Retina (tissue), 1 donor: ENCODE results near the gene DIPK1C.

Source experiments
- DNase-seq: peaks from one replicate; pipeline ENCODE4 v3.0.0-alpha.2; 2016

DIPK1C gene

DNA sequence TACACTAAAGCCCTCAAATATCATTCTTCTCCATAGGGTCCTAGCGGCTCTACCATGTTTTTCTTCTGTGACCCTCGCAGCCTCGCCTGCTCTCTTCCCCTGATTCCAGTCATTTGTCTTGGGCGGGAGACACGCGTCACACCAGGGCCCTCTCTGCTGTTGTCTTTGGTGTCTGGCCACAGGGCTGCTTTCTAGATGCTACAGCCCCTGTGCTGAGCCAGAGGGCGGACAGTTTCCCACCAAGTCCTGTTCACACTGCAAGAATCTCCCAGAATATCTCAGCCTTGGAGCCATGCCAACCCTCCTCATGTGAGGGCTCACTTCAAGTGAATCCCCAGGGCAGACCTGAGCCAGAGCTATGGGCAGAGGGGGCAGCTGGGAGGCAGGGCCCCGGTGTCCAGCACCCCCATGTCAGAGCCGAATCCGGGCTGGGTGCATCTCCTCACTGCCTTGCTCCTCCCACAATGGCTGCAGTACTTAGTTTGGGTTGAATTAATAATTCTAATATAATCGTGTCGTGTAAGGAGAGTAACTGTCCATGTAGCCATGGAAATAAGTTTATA, 42.1 kb downstream of the DIPK1C start:
- DNase-seq: no peak

- no peak for DNase-seq
Observed at GRCh38 chr18:74413836-74414235, 43.3 kb downstream of the DIPK1C start.

GRCh38 chr18:74412116-74412880, 44.8 kb downstream of the DIPK1C start:
- DNase-seq: peak; percentile 89

DNA sequence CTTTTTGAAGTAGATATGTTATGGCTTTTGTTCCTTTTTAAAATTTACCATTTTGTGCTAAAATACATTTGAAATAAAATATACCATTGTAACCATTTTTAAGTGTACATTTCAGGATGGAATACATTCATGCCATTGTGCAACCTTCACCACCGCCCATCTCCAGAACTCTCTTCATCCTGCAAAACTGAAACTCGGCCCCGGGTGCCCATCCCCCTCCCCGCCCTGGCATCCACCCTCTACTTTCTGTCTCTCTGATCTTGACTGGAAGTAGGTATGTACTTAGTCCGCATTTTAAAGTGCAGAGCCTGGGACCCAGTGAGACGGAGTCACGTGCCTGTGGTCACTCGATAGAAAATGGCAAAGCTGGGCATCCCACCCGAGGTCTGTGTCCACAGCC, 45.6 kb downstream of the DIPK1C start:
- DNase-seq: no peak

- DNase-seq: no peak
Observed at GRCh38 chr18:74410441-74410992, 46.6 kb downstream of the DIPK1C start.

DNA sequence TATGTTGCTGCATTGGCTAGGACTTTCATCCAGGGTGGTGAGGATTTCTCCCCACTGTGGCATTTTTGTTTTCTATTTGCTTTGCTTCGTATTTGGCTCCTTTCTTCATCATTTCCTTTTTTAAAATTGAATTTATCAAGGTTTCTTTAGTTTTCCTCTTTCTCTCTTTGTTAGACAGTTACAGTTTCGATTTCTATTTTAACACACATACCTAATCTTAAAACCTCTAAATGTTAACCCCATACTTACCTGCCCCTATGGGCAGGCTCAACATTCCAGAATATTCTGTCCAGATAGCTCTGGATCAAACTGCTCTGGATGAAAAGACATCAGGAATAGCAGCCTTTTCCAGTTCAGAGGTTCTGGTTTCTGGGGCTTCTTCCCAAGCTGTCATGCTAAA, 49.2 kb downstream of the DIPK1C start:
- no peak for DNase-seq

- no peak for DNase-seq
Observed at GRCh38 chr18:74402806-74403433, 54.2 kb downstream of the DIPK1C start.

DNA sequence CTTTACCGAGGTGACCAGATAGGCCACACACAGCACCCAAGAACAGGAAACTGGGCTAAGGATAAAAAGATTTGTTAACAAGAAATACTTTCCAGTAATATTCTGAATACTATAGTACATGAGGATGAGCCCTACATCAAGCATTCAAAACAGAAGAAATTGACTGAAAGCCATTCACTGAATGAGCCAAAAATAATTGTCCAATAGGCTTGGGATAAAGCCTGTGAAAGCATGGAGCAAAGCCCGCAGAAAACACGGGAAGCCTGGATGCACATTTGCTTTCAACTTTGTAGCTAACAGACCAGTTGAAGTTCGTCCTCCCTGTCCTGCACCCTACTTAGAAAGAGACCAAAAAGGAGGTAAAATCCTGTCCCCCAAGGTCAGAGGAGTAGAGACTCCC, 56.3 kb downstream of the DIPK1C start:
- DNase-seq: no peak

- DNase-seq: no peak
Observed at GRCh38 chr18:74399091-74399887, 57.8 kb downstream of the DIPK1C start.

DNA sequence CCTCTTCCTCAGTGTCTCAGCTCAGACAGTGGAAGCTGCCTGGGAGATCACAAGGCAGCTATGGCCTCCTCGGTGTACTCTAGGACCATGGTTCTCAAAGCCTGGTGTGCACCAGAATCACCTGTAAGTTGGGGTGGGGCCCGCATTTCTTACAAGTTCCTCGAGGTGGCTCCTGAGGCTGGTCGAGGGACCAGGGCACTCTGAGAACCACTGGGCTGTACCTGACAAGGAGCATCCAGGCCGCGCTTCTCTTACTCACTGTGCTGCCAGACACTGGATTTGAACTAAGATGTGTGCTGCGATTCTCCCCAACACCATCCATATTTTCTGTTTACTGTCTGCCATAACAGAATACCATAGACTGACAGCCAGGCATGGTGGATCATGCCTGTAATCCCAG, 59.5 kb downstream of the DIPK1C start:
- no peak for DNase-seq

DNA sequence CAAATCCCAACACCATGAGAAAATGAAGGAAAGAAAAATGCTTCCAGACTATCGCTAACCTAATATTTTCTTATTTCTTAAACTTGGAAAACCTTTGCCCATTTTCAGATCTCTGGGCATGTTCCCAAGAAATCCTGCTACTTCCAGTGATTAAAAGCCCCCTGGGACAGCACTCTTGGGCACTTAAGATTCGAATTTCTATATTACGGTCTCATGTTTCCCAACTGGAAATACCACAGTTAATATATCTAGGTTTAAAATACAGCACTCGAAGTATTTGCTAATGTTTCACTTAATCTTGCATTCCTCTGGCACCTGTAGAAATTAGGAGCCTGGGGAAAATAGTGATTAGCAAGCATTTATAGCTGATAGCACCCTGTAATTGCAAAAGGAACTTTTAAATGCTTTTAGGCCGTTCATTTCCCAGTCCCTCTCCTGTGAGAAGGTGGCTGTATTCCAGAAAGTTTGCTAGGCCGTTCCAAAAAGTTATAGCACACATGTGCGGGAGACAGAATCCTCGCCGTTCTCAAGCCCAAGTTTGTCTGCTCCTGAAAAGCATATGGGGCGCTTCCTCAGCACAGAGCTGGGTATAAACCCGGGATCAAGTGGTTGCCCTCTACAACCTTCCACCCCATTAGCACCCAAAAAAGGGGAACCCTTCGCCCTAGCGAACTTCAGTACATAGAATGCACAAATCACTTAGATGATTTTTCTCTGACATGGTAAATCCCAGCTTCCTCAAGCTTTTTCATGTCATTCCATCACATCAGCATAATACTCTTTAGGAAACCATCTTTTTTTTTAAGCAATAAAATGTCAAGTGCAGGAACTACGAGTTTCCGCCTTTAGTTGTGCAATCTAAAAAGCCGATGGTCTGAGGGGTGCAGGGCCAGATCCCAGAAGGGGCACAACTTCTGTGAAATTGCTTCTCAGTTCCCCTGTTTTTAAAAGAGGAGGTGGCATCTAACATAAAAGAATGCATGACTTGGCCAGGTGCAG, 60.6 kb downstream of the DIPK1C start:
- no peak for DNase-seq

- DNase-seq: peak; percentile 60
Observed at GRCh38 chr18:74395648-74396154, 61.4 kb downstream of the DIPK1C start.

DNA sequence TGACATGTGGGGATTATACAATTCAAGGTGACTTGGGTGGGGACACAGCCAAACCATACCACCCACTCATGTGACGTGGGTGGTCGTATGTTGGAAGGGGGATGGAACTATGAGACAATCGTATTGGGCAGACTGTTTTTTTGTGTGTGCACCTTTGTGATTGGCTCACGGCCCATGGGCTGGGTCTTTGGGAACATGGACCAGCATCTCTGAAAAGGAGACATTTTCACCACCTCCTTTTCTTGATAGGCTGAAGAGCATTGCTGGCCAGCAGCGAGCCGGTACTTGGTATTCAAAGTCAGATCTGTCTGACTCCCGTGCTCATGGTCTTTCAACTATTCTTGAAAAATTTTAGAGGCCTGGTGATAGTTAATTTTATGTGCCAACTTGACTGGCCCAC, 62.1 kb downstream of the DIPK1C start:
- no peak for DNase-seq

- DNase-seq: no peak
Observed at GRCh38 chr18:74392323-74392722, 64.8 kb downstream of the DIPK1C start.

DNA sequence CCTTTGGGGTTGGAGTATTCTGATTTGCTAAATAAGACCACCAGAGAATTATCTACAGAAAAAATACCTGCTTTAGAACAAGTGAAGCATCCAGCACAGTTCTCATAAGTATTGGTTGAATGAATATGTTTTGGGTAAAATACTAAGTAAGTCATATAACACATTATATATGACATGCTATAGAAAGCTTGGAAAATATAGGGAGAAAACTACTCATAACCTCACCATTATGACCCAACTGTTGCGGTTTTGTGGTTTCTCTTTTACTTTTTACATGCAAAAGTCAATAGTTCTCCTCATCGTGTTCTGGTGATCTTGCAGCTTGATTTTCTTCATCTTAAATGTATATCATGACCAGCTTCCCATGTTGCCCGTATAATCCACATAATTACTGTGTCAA, 66.2 kb downstream of the DIPK1C start:
- DNase-seq: no peak

DNA sequence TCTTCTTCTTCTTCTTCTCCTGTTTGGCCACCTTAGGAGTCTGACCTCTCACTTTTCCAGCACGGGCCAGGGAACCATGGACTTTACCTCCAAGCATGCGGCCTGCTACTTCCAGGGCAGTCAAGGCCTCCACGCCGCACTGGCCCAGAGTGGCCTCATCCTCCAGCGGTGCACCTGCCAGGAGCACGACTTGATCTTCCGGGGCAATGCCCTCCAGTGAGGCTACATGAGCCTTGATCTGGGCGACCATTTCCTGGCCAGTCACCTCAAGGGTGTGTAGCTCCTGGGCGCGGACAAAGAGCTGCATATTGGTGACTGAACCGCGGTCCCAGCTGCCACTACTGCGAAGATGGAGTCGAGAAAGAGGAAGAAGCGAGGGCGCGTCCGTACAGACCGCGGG, 67.1 kb downstream of the DIPK1C start:
- DNase-seq: no peak

DNA sequence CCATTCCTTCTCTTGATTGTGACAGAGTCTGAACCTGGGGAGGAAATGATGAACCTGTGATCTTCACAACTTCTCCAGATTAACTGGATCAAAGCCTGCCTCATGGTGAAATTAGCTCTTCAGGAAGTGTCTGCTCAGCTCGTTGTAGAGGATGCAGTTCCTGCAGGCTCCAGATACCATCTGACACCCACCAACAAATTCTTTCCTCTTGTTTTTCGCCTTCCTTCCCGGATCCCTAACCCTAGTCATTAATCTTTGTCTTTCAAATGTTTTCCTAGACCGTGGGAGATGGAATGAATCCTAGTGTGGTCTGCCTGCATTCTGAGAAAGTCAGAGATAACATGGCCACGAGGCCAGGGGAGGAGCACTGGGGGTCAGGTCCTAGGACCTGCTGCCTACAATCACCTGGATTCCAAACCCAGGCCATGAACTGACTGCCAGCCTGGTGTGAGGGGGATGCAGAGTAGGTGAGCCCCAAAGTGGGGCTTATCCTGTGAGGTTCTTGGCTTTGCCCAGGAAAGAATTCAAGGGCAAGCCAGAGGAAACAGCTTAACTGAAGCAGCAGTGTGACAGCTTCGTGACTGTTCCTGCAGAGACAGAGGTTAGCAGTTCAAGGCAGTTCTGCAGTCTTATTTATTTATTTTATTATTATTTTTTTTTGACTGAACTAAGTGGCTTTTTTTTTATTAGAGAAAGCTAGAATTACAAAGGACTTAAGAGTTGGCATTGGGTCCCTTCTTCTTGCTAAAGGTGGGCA, 67.8 kb downstream of the DIPK1C start:
- no peak for DNase-seq

- DNase-seq: no peak
Observed at GRCh38 chr18:74388227-74388626, 68.9 kb downstream of the DIPK1C start.

DNA sequence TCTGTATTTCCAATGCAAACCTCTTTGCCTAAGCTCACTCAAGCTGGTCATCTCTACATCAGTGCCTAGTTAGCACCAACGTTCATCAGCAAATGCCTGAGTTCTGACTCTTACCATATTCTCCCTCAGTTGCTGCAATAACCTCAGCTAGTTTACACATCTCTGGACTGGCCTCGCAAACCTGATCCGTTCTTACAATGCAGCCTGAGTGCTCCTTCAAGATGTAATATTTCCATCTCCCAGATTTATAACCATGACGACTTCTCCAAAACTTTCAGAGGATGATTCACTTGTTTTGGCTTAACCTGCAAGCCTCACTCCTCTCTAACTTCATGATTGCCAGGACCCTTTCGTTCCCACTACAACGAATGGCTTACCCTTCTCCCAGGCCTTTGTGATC, 69.7 kb downstream of the DIPK1C start:
- no peak for DNase-seq
